Measurements from ENCODE around the gene UCP2. TPM values are rescaled to one million over a fixed set of nuclear protein-coding genes. Genes with fewer than 3 reads are reported as not detected.

UCP2 gene
- total RNA-seq, 6 experiments from 2014 or later = 6.4 to 9.9 (median 8.0) TPM

DNA sequence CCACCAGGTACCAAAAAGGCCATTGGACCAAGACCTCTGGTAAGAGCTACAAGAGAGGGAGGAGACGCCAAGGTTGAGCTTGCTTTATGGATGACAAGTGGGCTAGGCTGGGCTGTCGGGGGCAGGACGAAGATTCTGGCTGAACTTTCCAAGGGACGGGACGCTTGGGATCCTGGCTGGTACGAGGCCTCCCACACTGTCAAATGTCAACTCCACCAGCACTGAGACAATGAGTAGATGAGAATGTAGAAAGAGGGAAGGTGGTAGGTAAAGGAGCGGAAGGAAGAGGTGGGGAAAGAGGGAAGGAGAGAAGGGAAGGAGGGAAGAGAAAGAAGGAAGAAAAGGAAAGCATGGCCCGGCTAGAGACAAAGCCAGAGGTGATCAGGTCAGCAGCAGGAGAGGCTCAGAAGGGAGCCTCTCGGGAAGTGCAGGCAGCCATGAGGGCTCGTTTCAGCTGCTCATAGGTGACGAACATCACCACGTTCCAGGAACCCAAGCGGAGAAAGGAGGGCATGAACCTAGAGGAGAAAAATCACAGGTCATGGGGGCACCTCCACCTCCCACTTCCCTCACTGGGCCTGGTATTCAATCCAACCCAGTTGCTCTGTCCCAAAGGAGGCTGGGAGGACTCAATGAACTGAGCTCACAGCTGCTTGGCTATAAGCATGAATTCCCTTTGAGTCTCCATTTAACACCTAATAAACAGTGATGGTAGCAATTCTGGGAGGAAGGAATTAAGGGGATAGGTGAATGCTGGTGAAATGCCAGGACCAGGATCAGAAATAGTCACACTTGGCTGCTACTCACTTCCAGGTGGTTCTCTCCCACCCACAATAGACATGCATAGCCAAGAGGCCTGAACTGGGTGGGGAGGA is 7.8 kb downstream of the UCP2 start:
- DNase-seq = no peak
- TF ChIP-seq, protein P1, sequence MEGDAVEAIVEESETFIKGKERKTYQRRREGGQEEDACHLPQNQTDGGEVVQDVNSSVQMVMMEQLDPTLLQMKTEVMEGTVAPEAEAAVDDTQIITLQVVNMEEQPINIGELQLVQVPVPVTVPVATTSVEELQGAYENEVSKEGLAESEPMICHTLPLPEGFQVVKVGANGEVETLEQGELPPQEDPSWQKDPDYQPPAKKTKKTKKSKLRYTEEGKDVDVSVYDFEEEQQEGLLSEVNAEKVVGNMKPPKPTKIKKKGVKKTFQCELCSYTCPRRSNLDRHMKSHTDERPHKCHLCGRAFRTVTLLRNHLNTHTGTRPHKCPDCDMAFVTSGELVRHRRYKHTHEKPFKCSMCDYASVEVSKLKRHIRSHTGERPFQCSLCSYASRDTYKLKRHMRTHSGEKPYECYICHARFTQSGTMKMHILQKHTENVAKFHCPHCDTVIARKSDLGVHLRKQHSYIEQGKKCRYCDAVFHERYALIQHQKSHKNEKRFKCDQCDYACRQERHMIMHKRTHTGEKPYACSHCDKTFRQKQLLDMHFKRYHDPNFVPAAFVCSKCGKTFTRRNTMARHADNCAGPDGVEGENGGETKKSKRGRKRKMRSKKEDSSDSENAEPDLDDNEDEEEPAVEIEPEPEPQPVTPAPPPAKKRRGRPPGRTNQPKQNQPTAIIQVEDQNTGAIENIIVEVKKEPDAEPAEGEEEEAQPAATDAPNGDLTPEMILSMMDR (IDR thresholded peaks at IDR 0.05) = no peak

DNA sequence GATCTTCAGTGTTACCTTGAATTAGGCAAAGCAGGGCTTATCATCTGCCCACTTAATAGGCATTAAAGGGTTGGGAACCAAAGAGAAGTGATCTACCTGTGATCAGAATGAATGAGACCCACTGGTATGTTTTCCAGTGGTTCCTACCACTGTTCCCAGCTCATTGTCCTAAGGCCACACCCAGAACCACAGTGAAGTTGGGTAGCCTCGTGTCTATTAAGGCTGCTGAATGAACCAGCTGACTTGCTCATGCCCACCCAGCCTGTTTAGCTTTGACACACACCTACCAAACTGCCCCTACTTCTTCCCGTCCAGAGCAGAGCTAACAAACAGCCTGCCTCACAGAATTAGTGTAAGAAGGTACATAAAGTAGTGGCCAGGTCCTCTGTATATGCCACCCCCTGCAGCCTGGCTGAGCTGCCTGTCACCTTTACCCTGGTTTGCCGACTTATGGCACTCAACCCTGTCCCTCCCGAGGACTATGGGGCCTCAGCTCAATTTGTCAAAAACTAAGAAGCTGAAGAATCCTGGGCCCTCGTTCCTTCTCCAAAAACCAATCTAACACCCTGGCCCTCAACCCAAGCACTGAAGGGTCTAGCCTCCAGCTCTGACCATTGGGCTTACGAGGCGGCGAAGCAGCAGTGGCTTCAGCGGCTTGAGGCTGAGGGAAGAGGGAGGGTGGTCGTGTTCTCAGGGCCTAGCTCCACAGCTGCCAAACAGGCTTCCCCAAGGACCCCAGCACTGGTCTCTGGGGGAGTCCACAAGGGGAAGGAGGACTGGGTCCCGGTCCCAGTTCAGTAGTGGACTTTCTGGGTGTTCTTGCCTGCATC is 9.8 kb downstream of the UCP2 start:
- H3K9me3 Mint-ChIP-seq = no peaks in the 10 kb centered on the region

More for the DNA sequence above, 7.8 kb downstream of the UCP2 start:
- peaks cover 17% of the 10 kb centered on the region for H3K4me1 Mint-ChIP-seq (ENCODE audit: low read depth)
- H3K9me3 Mint-ChIP-seq = no peaks in the 10 kb centered on the region
- peaks cover 1% of the 10 kb centered on the region for H3K27me3 Mint-ChIP-seq (ENCODE audit: insufficient read depth)
- no peak overlapping the region for H3K4me3 Mint-ChIP-seq
- H3K36me3 Mint-ChIP-seq (ENCODE audit: low read depth) = no peaks in the 10 kb centered on the region; the same call in 1 of the 2 replicates
- no peak overlapping the region for H3K27ac Mint-ChIP-seq

DNA sequence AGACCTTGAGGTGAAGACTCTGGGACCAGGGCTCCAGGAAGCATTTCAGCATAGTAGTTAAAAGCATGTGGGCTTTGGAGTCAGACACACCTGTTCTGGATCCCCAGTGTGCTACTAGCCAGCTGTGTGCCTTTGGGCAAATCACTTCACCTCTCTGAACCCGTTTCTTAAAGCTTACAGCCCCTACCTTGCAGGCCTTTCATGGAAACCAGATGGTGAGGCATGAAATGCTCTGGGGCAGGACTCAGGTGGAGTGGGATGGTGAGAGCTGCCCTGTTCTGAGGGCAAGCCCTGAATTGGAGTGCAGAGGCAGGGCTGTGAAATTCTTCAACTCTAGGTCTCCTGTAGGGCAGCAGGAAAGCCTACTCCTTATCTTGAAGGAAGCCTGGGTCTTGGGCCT is 10.5 kb downstream of the UCP2 start:
- Mint-ChIP-seq H3K4me1 (ENCODE audit: low read depth) (peaks cover 8% of the 10 kb centered on the region), H3K4me3 (no peak overlapping the region), H3K27ac (no peak overlapping the region), H3K9me3 (no peaks in the 10 kb centered on the region), H3K27me3 (ENCODE audit: insufficient read depth) (peaks cover 2% of the 10 kb centered on the region; the same call in 1 of the 2 replicates), H3K36me3 (ENCODE audit: low read depth) (no peaks in the 10 kb centered on the region; the same call in 1 of the 2 replicates)
- DNase-seq = no peak
- TF ChIP-seq, protein P1 (IDR thresholded peaks at IDR 0.05) = no peak

More for the DNA sequence above, 9.8 kb downstream of the UCP2 start:
- peaks cover 3% of the 10 kb centered on the region for H3K27me3 Mint-ChIP-seq (ENCODE audit: insufficient read depth)
- no peak for DNase-seq
- peaks cover 8% of the 10 kb centered on the region for H3K4me1 Mint-ChIP-seq (ENCODE audit: low read depth)
- TF ChIP-seq, protein P1 (IDR thresholded peaks at IDR 0.05) = no peak
- no peak overlapping the region for H3K4me3 Mint-ChIP-seq
- no peaks in the 10 kb centered on the region; the same call in 1 of the 2 replicates for H3K36me3 Mint-ChIP-seq (ENCODE audit: low read depth)
- no peak overlapping the region for H3K27ac Mint-ChIP-seq

DNA sequence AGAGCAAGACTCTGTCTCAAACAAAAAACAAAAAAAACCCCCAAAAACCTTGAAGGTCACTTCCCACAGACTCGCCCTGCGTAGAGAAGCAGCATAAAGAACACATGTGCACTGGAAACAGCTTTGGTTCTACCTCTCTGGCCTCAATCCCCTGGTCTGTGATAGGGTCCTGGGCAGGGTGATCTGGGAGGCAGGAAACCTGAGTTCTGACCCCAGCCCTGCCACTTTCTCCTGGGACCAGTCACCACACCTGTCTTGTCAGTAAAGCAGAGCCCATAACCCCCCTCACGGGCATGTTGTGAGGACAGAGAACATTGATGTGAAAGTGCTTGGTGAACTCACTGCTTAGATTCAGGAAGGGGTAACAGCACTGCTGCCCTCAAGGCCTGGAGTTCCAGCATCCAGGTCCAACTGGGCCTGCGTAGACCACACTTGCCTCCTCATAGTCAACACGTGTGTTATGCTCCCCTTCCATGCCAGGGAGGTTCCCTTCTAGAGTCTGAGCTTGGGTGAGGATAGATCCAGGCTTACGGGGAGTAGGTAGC is 11.4 kb downstream of the UCP2 start:
- no peak for DNase-seq
- no peaks in the 10 kb centered on the region; the same call in 1 of the 2 replicates for H3K36me3 Mint-ChIP-seq (ENCODE audit: low read depth)
- no peak overlapping the region for H3K4me3 Mint-ChIP-seq
- TF ChIP-seq, protein P1 (IDR thresholded peaks at IDR 0.05) = no peak
- peaks cover 2% of the 10 kb centered on the region; the same call in 1 of the 2 replicates for H3K27me3 Mint-ChIP-seq (ENCODE audit: insufficient read depth)
- H3K27ac Mint-ChIP-seq = no peak overlapping the region
- peaks cover 8% of the 10 kb centered on the region for H3K4me1 Mint-ChIP-seq (ENCODE audit: low read depth)
- H3K9me3 Mint-ChIP-seq = no peaks in the 10 kb centered on the region
